Lung (tissue), 12 donors: ENCODE data around the gene MATK. TPM values are rescaled to one million over a fixed set of nuclear protein-coding genes. Genes with fewer than 3 reads are reported as not detected.

Source experiments
- ATAC-seq: fragments of 200-7000 bp; cut with Tn5 transposase; one replicate; pipeline ENCODE4 v1.9.1; 2020; ENCODE audit warnings: moderate number of reproducible peaks; ENCODE audit not compliant: insufficient read depth, low FRiP score
- DNase-seq, 3 donors: peaks; one replicate each; pipeline ENCODE4 v3.0.0-alpha.2; 2013 to 2017
- H3K27ac ChIP-seq, 2 donors: one replicate each; pipeline ENCODE4 v1.5.1; 2013; ENCODE audit warnings: mild to moderate bottlenecking in 2 of 2, moderate library complexity in 2 of 2, control low read depth in 1 of 2, inconsistent platforms in 1 of 2, low read depth in 1 of 2, low read length in 1 of 2
- H3K27me3 ChIP-seq, 3 donors: one replicate each; pipeline ENCODE4 v1.5.1; 2013; ENCODE audit warnings: low read length in 2 of 3; ENCODE audit not compliant: control insufficient read depth in 3 of 3, insufficient read depth in 3 of 3
- H3K36me3 ChIP-seq, 4 donors: one replicate each; pipeline ENCODE4 v1.5.1; 2013; ENCODE audit warnings: low read length in 4 of 4, mild to moderate bottlenecking in 1 of 4, moderate library complexity in 1 of 4; ENCODE audit not compliant: control insufficient read depth in 4 of 4, insufficient read depth in 4 of 4
- H3K4me1 ChIP-seq, 5 donors: one replicate each; pipeline ENCODE4 v1.5.1; 2013; ENCODE audit warnings: low read length in 5 of 5, mild to moderate bottlenecking in 2 of 5, moderate library complexity in 1 of 5; ENCODE audit not compliant: control insufficient read depth in 5 of 5, insufficient read depth in 5 of 5
- H3K4me3 ChIP-seq: one replicate; pipeline ENCODE4 v1.5.1; 2013; ENCODE audit warnings: mild to moderate bottlenecking, control low read depth, moderate library complexity
- H3K9ac ChIP-seq, 2 donors: one replicate each; pipeline ENCODE4 v1.5.1; 2013; ENCODE audit warnings: low read length in 2 of 2, control low read depth in 1 of 2; ENCODE audit not compliant: insufficient read depth in 1 of 2
- H3K9me3 ChIP-seq, 4 donors: one replicate each; pipeline ENCODE4 v1.5.1; 2013; ENCODE audit warnings: low read length in 3 of 4, mild to moderate bottlenecking in 1 of 4, moderate library complexity in 1 of 4; ENCODE audit not compliant: control insufficient read depth in 4 of 4, insufficient read depth in 3 of 4
- CTCF ChIP-seq: IDR thresholded peaks from 2 replicates; pipeline ENCODE4 v1.5.1; 2012; ENCODE audit warnings: mild to moderate bottlenecking; ENCODE audit errors: control extremely low read depth, extremely low read depth
- WGBS, 2 donors: extraction: QIAGEN DNeasy Blood & Tissue Kit; methylation state at CpG; one replicate each; pipeline ENCODE4 v1.1.7; 2013; 5-methylcytosine and 5-hydroxymethylcytosine counted together
- polyA plus RNA-seq, 2 donors: library from polyadenylated mRNA; stranded (reverse); fragments of 200-250 nt; gene quantifications; one replicate each; pipeline ENCODE4 v1.2.1, GENCODE V29; 2013
- total RNA-seq, 2 donors: library from RNA; depleted of rRNA in 1 of 2; stranded (reverse); fragments of >200 nt in 1 of 2; gene quantifications; one replicate each; pipeline ENCODE4 v1.2.1, GENCODE V29; 2014 to 2021
- donor health status: control.
- donor health status: control.
- donor health status: Bipolar disorder and iron deficiency.
- donor health status: healthy.
- donor health status: DM: yes; HTN: yes; CAD: no.

Gene MATK
- total and polyA plus RNA-seq, 4 donors = 3.8 to 20.0 (median 6.3) TPM

- TF ChIP-seq CTCF = no peak
- peaks cover 0 to 2% (median 0%) of the 10 kb centered on the region in 4 donors for H3K9me3 ChIP-seq
- H3K36me3 ChIP-seq = no peaks in the 10 kb centered on the region
- no peak for DNase-seq
- H3K27me3 ChIP-seq = no peaks in the 10 kb centered on the region
- H3K4me3 ChIP-seq = no peak overlapping the region
- WGBS, 2 donors = 95 to 97% methylated on average over 4 of the region's 4 CpGs
- H3K4me1 ChIP-seq = peaks cover 0 to 15% (median 0%) of the 10 kb centered on the region in 5 donors
- no peak for ATAC-seq
- H3K27ac ChIP-seq = peak overlapping the region in 1 of 2 donors; percentile 6
- no peak overlapping the region for H3K9ac ChIP-seq
Measured at GRCh38 chr19:3814648-3815047, 28.5 kb upstream of the MATK start.

- no peak for ATAC-seq
Measured at GRCh38 chr19:3813473-3814392, 27.6 kb upstream of the MATK start.

GRCh38 chr19:3810708-3811355 lies 24.7 kb upstream of the MATK start:
- Histone ChIP-seq H3K4me3 (no peak overlapping the region), H3K9me3 (no peaks in the 10 kb centered on the region), H3K27me3 (no peaks in the 10 kb centered on the region), H3K36me3 (no peaks in the 10 kb centered on the region), H3K4me1 (peaks cover 0 to 16% (median 0%) of the 10 kb centered on the region in 5 donors), H3K9ac (no peak overlapping the region), H3K27ac (peak overlapping the region in 1 of 2 donors; percentile 69)
- ATAC-seq (no peak), DNase-seq (no peak)
- TF ChIP-seq CTCF = no peak
- WGBS, 2 donors = 73 to 74% methylated on average over 36 to 38 of the region's 38 CpGs

More at GRCh38 chr19:3813473-3814392, 27.6 kb upstream of the MATK start:
- Histone ChIP-seq H3K27me3 (no peaks in the 10 kb centered on the region), H3K27ac (peak overlapping the region in 1 of 2 donors; percentile 92), H3K9ac (no peak overlapping the region), H3K4me3 (no peak overlapping the region), H3K36me3 (no peaks in the 10 kb centered on the region), H3K4me1 (peaks cover 0 to 10% (median 0%) of the 10 kb centered on the region in 5 donors), H3K9me3 (peaks cover 0 to 2% (median 0%) of the 10 kb centered on the region in 4 donors)
- WGBS, 2 donors = 64 to 66% methylated on average over 22 of the region's 22 CpGs
- TF ChIP-seq CTCF = no peak
- no peak for DNase-seq
